ENCODE measurements around the gene KLF3. TPM values are rescaled to one million over a fixed set of nuclear protein-coding genes. Genes with fewer than 3 reads are reported as not detected.

Gene KLF3
- total and polyA plus RNA-seq, 2 donors from 2014 or later, result 9.3 to 87.7 TPM

DNA sequence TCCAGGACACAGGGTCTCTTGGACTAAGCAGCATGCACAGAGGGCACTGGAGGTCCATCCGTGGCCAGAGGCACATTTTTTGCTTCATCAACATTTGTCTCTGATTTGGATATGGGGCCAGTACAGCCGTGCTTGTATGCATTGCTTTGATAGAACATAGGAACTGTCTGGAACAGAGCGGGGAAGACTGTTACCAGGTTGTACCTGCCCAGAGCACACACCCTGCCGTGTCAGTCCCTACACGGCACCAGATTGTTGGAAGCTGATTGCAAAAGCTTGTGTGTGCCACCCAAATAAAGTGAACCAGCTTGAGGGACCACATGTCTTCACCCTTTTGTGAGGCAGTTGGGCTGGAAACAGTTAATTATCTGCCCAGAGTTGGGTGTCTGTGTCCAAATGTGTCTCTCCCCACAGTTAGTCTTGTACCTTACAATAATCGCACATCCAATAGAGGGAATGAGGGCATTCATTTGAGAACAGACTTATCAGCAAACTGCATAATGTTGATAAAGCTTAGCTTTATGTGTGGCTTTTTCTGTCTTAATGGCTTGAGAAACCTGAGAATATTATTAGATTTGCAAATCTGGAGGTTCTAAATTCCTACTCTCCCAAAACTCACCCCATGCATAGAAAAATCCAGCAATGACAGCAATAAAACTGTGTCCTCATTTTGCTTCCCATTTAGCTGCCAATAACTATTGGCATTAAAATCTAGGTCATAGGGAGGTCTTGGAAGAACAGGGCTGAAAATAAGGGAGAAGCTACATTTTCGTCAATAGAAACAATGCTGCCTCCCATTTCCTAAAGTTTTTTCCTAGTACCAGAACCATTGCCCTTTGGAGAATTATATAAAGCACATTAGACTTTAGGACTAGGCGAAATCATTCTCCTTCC is 21.2 kb downstream of the KLF3 start:
- FAIRE-seq (no peak), DNase-seq (no peak)
- Histone ChIP-seq H3K9me3 (ENCODE audit: control insufficient read depth in 2 of 3, insufficient read depth in 1 of 3, low read length in 3 of 3) (no peaks in the 10 kb centered on the region), H3K9ac (ENCODE audit: low read length in 3 of 3) (no peak overlapping the region), H3K4me3 (ENCODE audit: low read length in 3 of 3) (no peak overlapping the region), H3K4me1 (ENCODE audit: control insufficient read depth in 2 of 3, insufficient read depth in 2 of 3, low read depth in 1 of 3, low read length in 3 of 3) (peaks cover 0 to 3% (median 0%) of the 10 kb centered on the region in 3 donors), H3K36me3 (ENCODE audit: control insufficient read depth in 2 of 3, insufficient read depth in 3 of 3, low read length in 3 of 3) (peaks cover 6 to 38% (median 29%) of the 10 kb centered on the region in 3 donors), H3K27me3 (ENCODE audit: control insufficient read depth, insufficient read depth, low read length) (no peaks in the 10 kb centered on the region), H3K27ac (ENCODE audit: low read depth in 2 of 2, low read length in 2 of 2) (no peak overlapping the region)
- no peak for TF ChIP-seq CTCF (IDR thresholded peaks at IDR 0.05; ENCODE audit: borderline replicate concordance, extremely low read depth, insufficient read depth)
- intact Hi-C loops (cut with DNase I), result no loop called here

DNA sequence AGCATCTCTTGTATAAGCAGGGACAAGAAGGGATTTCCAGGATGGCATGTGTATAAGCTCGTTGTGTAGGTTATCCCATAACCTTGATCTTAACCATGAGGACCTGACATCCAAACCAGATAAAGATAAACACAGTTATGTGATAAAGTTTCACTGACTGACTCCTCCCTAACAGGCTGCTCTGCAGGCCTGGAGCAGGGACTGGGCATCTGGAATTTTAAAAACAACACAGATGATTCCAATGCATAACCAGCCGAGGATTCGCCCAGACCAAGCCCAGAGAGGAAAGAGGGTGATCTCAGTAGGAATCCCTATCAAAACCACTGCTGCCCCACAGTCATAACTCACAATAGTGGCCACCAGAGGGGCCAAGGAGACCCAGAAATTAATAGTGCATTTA is 22.7 kb downstream of the KLF3 start:
- Histone ChIP-seq H3K36me3 (ENCODE audit: control insufficient read depth in 2 of 3, insufficient read depth in 3 of 3, low read length in 3 of 3) (peaks cover 11 to 39% (median 28%) of the 10 kb centered on the region in 3 donors), H3K27me3 (ENCODE audit: control insufficient read depth, insufficient read depth, low read length) (no peaks in the 10 kb centered on the region), H3K9ac (ENCODE audit: low read length in 3 of 3) (no peak overlapping the region), H3K4me3 (ENCODE audit: low read length in 3 of 3) (no peak overlapping the region), H3K9me3 (ENCODE audit: control insufficient read depth in 2 of 3, insufficient read depth in 1 of 3, low read length in 3 of 3) (no peaks in the 10 kb centered on the region), H3K27ac (ENCODE audit: low read depth in 2 of 2, low read length in 2 of 2) (no peak overlapping the region), H3K4me1 (ENCODE audit: control insufficient read depth in 2 of 3, insufficient read depth in 2 of 3, low read depth in 1 of 3, low read length in 3 of 3) (peaks cover 0 to 3% (median 0%) of the 10 kb centered on the region in 3 donors)
- TF ChIP-seq CTCF (IDR thresholded peaks at IDR 0.05; ENCODE audit: borderline replicate concordance, extremely low read depth, insufficient read depth), result no peak
- DNase-seq (peak in 2 of 5 donors; percentile 39 to 61), FAIRE-seq (no peak)
- intact Hi-C loops (cut with DNase I), result no loop called here

GRCh38 chr4:38687571-38688011 is 23.6 kb downstream of the KLF3 start:
- Histone ChIP-seq H3K4me1 (ENCODE audit: control insufficient read depth in 2 of 3, insufficient read depth in 2 of 3, low read depth in 1 of 3, low read length in 3 of 3) (peaks cover 0 to 3% (median 0%) of the 10 kb centered on the region in 3 donors), H3K27me3 (ENCODE audit: control insufficient read depth, insufficient read depth, low read length) (no peaks in the 10 kb centered on the region), H3K36me3 (ENCODE audit: control insufficient read depth in 2 of 3, insufficient read depth in 3 of 3, low read length in 3 of 3) (peaks cover 11 to 38% (median 33%) of the 10 kb centered on the region in 3 donors), H3K9ac (ENCODE audit: low read length in 3 of 3) (no peak overlapping the region), H3K27ac (ENCODE audit: low read depth in 2 of 2, low read length in 2 of 2) (no peak overlapping the region), H3K4me3 (ENCODE audit: low read length in 3 of 3) (no peak overlapping the region), H3K9me3 (ENCODE audit: control insufficient read depth in 2 of 3, insufficient read depth in 1 of 3, low read length in 3 of 3) (no peaks in the 10 kb centered on the region)
- FAIRE-seq (no peak), DNase-seq (no peak)
- no peak for TF ChIP-seq CTCF (IDR thresholded peaks at IDR 0.05; ENCODE audit: borderline replicate concordance, extremely low read depth, insufficient read depth)
- intact Hi-C loops (cut with DNase I), result no loop called here

Measured in kidney (tissue), 14 donors.